ENCODE measurements around the gene ANO7. TPM values are rescaled to one million over a fixed set of nuclear protein-coding genes. Genes with fewer than 3 reads are reported as not detected.

The ANO7 gene
- total RNA-seq, 1 donor from 2014 or later = 2.1 TPM

GRCh38 chr2:241229563-241230401 is 41.3 kb downstream of the ANO7 start:
- no peak for DNase-seq (ENCODE audit: low spot score)
- intact Hi-C loops (cut with micrococcal nuclease) = no loop called here
- Mint-ChIP-seq H3K27ac (no peak overlapping the region), H3K4me3 (no peak overlapping the region), H3K36me3 (ENCODE audit: low read depth) (peaks cover 44% of the 10 kb centered on the region), H3K4me1 (ENCODE audit: low read depth) (peaks cover 7% of the 10 kb centered on the region), H3K9me3 (no peaks in the 10 kb centered on the region), H3K27me3 (ENCODE audit: insufficient read depth) (no peaks in the 10 kb centered on the region)

GRCh38 chr2:241230435-241230834 is 42.0 kb downstream of the ANO7 start:
- no peak overlapping the region for H3K4me3 Mint-ChIP-seq
- no peaks in the 10 kb centered on the region for H3K9me3 Mint-ChIP-seq
- no peak for DNase-seq (ENCODE audit: low spot score)
- no peaks in the 10 kb centered on the region for H3K27me3 Mint-ChIP-seq (ENCODE audit: insufficient read depth)
- intact Hi-C loops (cut with micrococcal nuclease) = no loop called here
- peaks cover 48% of the 10 kb centered on the region for H3K36me3 Mint-ChIP-seq (ENCODE audit: low read depth)
- peaks cover 7% of the 10 kb centered on the region for H3K4me1 Mint-ChIP-seq (ENCODE audit: low read depth)
- no peak overlapping the region for H3K27ac Mint-ChIP-seq

- Mint-ChIP-seq H3K36me3 (ENCODE audit: low read depth) (peaks cover 63% of the 10 kb centered on the region), H3K9me3 (no peaks in the 10 kb centered on the region), H3K4me1 (ENCODE audit: low read depth) (peaks cover 7% of the 10 kb centered on the region), H3K27me3 (ENCODE audit: insufficient read depth) (no peaks in the 10 kb centered on the region), H3K4me3 (no peak overlapping the region), H3K27ac (no peak overlapping the region)
- intact Hi-C loops (cut with micrococcal nuclease) = no loop called here
- no peak for DNase-seq (ENCODE audit: low spot score)
Observed at GRCh38 chr2:241232736-241233575, 44.5 kb downstream of the ANO7 start.

GRCh38 chr2:241234066-241234790 is 45.8 kb downstream of the ANO7 start:
- intact Hi-C loops (cut with micrococcal nuclease) = no loop called here
- Mint-ChIP-seq H3K4me3 (no peak overlapping the region), H3K4me1 (ENCODE audit: low read depth) (peaks cover 7% of the 10 kb centered on the region), H3K27ac (no peak overlapping the region), H3K9me3 (no peaks in the 10 kb centered on the region), H3K27me3 (ENCODE audit: insufficient read depth) (no peaks in the 10 kb centered on the region), H3K36me3 (ENCODE audit: low read depth) (peaks cover 70% of the 10 kb centered on the region)
- no peak for DNase-seq (ENCODE audit: low spot score)

GRCh38 chr2:241234962-241235740 is 46.7 kb downstream of the ANO7 start:
- Mint-ChIP-seq H3K4me3 (no peak overlapping the region), H3K9me3 (no peaks in the 10 kb centered on the region), H3K4me1 (ENCODE audit: low read depth) (peaks cover 7% of the 10 kb centered on the region), H3K36me3 (ENCODE audit: low read depth) (peaks cover 67% of the 10 kb centered on the region), H3K27me3 (ENCODE audit: insufficient read depth) (no peaks in the 10 kb centered on the region), H3K27ac (no peak overlapping the region)
- no peak for DNase-seq (ENCODE audit: low spot score)
- intact Hi-C loops (cut with micrococcal nuclease) = no loop called here

GRCh38 chr2:241235859-241236593 is 47.5 kb downstream of the ANO7 start:
- Mint-ChIP-seq H3K4me3 (no peak overlapping the region), H3K36me3 (ENCODE audit: low read depth) (peaks cover 73% of the 10 kb centered on the region), H3K4me1 (ENCODE audit: low read depth) (peaks cover 7% of the 10 kb centered on the region), H3K27ac (no peak overlapping the region), H3K27me3 (ENCODE audit: insufficient read depth) (no peaks in the 10 kb centered on the region), H3K9me3 (no peaks in the 10 kb centered on the region)
- intact Hi-C loops (cut with micrococcal nuclease) = no loop called here
- DNase-seq (ENCODE audit: low spot score) = no peak

- Mint-ChIP-seq H3K4me1 (ENCODE audit: low read depth) (no peaks in the 10 kb centered on the region), H3K27ac (no peak overlapping the region), H3K9me3 (no peaks in the 10 kb centered on the region), H3K36me3 (ENCODE audit: low read depth) (peaks cover 71% of the 10 kb centered on the region), H3K27me3 (ENCODE audit: insufficient read depth) (no peaks in the 10 kb centered on the region), H3K4me3 (no peak overlapping the region)
- intact Hi-C loops (cut with micrococcal nuclease) = no loop called here
- no peak for DNase-seq (ENCODE audit: low spot score)
Observed at GRCh38 chr2:241237047-241237446, 48.6 kb downstream of the ANO7 start.

GRCh38 chr2:241237949-241238371 is 49.5 kb downstream of the ANO7 start:
- peaks cover 72% of the 10 kb centered on the region for H3K36me3 Mint-ChIP-seq (ENCODE audit: low read depth)
- no peaks in the 10 kb centered on the region for H3K4me1 Mint-ChIP-seq (ENCODE audit: low read depth)
- intact Hi-C loops (cut with micrococcal nuclease) = no loop called here
- no peak overlapping the region for H3K27ac Mint-ChIP-seq
- H3K9me3 Mint-ChIP-seq = no peaks in the 10 kb centered on the region
- H3K27me3 Mint-ChIP-seq (ENCODE audit: insufficient read depth) = no peaks in the 10 kb centered on the region
- no peak for DNase-seq (ENCODE audit: low spot score)
- no peak overlapping the region for H3K4me3 Mint-ChIP-seq

GRCh38 chr2:241238693-241239198 is 50.3 kb downstream of the ANO7 start:
- no peak overlapping the region for H3K27ac Mint-ChIP-seq
- H3K36me3 Mint-ChIP-seq (ENCODE audit: low read depth) = peaks cover 69% of the 10 kb centered on the region

GRCh38 chr2:241239552-241240202 is 51.2 kb downstream of the ANO7 start:
- no peak overlapping the region for H3K4me3 Mint-ChIP-seq
- H3K36me3 Mint-ChIP-seq (ENCODE audit: low read depth) = peaks cover 70% of the 10 kb centered on the region
- no peaks in the 10 kb centered on the region for H3K4me1 Mint-ChIP-seq (ENCODE audit: low read depth)
- H3K9me3 Mint-ChIP-seq = no peaks in the 10 kb centered on the region
- H3K27ac Mint-ChIP-seq = no peak overlapping the region
- no peak for DNase-seq (ENCODE audit: low spot score)
- H3K27me3 Mint-ChIP-seq (ENCODE audit: insufficient read depth) = no peaks in the 10 kb centered on the region
- intact Hi-C loops (cut with micrococcal nuclease) = no loop called here

More at GRCh38 chr2:241238693-241239198, 50.3 kb downstream of the ANO7 start:
- no peak overlapping the region for H3K4me3 Mint-ChIP-seq
- no peaks in the 10 kb centered on the region for H3K4me1 Mint-ChIP-seq (ENCODE audit: low read depth)
- no peaks in the 10 kb centered on the region for H3K9me3 Mint-ChIP-seq
- no peaks in the 10 kb centered on the region for H3K27me3 Mint-ChIP-seq (ENCODE audit: insufficient read depth)
- intact Hi-C loops (cut with micrococcal nuclease) = no loop called here
- DNase-seq (ENCODE audit: low spot score) = no peak

- Mint-ChIP-seq H3K9me3 (no peaks in the 10 kb centered on the region), H3K27ac (no peak overlapping the region), H3K36me3 (ENCODE audit: low read depth) (peaks cover 65% of the 10 kb centered on the region), H3K4me1 (ENCODE audit: low read depth) (no peaks in the 10 kb centered on the region), H3K27me3 (ENCODE audit: insufficient read depth) (no peaks in the 10 kb centered on the region), H3K4me3 (no peak overlapping the region)
- intact Hi-C loops (cut with micrococcal nuclease) = no loop called here
- DNase-seq (ENCODE audit: low spot score) = no peak
Observed at GRCh38 chr2:241240320-241241004, 52.0 kb downstream of the ANO7 start.
